Activated CD8-positive, alpha-beta memory T cell treated with anti-CD3 and anti-CD28 coated beads, Interleukin-2, amount 50 U/mL, for 48 hours (primary cell): ENCODE data around the gene CTNNA1.

ENCODE experiments used
- DNase-seq: peaks from one replicate; pipeline ENCODE4 v3.0.0-alpha.2; 2020

CTNNA1 gene

GRCh38 chr5:138937392-138938387, 184.5 kb downstream of the CTNNA1 start:
- DNase-seq: peak; percentile 44

DNA sequence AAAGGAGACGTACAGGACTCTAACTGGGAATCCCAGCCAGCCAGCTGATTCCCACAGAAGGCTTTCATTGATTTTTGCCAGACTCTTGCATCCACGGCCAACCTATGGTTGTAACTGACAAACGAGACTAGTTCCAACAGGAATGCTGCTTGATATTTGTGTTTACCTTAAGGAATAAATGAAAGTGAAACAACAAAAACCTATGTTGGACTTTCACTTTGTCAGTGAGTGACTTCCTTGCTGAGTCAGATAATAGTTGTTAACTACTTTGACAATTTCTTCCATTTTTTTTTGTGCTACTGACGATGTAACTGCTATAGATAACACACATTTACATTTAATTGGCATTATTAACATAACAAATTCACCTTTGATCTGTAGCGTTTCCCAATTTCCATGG, 185.3 kb downstream of the CTNNA1 start:
- DNase-seq: no peak

GRCh38 chr5:138942066-138942465, 188.8 kb downstream of the CTNNA1 start:
- no peak for DNase-seq

DNA sequence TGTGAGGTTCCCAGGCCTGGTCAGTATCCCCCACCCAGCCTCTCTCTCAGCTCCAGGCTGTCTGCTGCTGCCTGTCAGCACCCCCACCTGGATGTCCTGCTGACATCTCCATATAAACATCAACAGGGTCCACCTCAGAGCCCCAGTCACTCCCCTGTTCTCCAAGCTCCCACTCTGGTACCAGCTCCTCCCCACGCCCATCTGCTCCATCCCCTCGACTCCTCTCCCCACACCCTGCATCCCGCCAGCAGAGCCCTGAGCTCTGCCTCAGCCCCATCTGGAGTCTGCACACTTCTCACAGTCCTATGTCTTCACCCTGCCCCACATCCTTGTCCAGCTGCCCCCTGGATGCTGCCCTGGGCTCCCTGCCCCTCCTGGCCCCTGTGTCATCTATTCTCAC, 189.6 kb downstream of the CTNNA1 start:
- no peak for DNase-seq

DNA sequence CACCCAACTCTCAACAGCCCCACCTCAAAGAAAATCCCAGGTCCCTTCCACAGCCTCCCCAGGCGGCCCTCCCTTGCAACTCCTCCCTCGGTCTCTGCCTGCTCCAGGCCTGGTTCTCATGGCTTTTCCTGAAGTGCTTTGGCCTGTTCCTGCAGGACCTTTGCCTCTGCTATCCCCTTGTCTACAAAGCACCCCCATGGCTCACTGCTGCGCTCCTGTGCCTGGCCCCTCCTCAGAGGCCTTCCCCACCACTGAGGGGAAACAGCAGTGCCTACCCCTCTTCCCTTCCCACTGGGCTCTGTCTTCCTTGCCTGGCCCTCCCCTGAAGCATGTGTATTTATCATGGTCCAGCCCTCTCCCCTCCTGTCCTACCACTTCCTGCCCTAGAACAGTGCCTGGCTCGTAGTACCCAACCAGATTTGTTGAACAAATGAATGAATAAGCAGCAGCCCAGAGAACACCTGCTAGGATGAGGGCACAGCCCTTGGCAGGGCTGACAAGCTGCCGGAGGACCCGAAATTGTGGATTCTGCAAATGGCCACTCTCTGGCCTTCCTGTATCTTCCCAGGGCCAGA, 190.5 kb downstream of the CTNNA1 start:
- DNase-seq: peak; percentile 38

- peak; percentile 44 for DNase-seq
Measured at GRCh38 chr5:138944527-138945322, 191.5 kb downstream of the CTNNA1 start.

DNA sequence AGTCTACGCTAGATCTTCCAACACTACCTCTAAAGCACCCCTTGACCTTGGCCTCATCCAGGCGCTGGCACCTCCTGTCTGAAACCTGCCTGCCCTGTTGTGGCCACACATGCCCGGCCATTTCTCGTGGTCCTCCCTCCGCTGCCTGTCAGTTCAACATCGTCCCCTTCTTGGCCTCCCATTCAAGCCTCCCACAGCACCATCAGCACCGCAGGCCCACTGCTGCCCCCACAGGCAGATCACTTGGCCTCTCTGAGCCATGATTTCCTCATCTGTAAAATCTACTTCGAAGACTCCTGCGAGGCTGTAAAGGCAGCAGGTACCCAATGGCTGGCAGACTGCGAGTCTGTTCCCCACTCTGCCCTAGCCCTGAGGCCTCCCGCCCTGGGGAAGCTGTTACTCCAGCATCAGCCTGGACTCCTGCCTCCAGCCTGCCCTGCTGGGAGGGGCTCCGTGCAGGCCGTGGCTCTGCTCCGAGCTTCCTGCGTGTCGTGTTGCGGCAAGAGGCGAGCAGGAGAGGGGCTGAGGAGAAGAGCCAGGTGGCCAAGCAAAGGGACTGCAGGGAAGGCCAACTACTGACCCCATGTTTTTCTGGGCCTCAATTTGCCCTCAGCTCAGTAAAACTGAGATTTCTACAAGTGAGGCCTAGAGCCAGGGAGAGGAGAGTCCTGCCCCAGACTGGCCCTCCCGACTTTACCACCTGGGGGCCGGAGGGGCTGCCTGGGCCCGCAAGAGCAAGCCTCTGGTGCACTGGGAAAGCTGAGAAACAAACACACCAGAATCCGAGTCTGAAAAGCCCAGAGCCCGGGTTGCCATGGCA, 192.4 kb downstream of the CTNNA1 start:
- no peak for DNase-seq

- DNase-seq: no peak
Measured at GRCh38 chr5:138946241-138946623, 193.0 kb downstream of the CTNNA1 start.

DNA sequence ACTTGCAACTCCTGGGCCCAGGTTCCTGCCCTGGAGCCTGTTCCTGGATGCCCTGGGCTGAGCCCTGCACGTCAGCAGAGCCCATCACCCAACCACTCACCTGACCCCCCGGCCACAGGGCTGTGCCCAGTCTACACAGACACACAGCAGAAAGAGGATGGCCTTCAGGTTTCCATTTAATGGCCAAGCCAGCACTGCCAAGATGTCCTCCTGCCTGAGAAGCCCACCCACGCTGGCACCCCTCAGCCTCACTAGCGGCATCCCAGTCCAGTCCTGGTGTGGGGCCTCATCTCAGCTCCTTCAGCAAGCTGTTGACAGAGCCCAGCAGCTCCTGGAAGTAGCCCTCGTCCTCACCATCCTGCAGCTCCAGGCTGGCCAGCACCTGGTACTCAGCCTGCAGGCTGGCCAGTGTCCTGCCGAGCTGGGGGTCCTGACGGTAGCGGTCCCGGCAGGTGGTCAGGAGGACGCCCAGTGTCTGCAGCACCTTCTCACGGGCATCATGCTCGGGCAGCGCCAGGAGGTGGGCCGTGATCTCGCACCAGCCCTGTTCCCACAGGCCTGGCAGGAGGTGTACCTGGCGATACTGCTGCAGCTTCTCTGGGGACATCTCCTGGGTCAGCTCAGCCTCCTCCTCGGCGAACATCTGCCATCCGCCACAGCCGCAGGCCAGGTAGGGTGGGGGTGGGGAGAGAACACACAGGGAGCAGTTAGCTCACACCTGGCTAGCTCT, 193.8 kb downstream of the CTNNA1 start:
- no peak for DNase-seq

DNA sequence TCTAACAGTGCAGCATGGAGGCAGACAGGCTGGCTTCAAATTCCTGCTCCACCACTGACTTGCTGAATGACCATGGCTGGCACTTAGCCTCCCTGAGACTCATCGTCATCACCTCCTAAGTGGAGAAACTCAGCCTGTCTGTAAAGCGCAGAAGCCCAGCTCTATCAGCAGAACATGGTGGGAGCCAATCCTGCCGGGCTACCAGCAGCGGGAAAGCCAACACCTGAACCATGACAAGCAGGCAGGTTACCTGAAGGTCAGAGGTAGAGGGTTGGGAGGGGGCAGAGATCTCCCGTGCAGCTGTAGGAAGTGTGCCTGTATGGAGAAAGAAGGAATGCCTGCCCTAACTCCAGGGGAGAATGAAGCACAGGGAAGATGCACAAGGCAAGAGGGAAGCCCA, 194.6 kb downstream of the CTNNA1 start:
- DNase-seq: no peak

- no peak for DNase-seq
Measured at GRCh38 chr5:138948471-138949222, 195.4 kb downstream of the CTNNA1 start.

- DNase-seq: no peak
Measured at GRCh38 chr5:138949223-138949574, 196.0 kb downstream of the CTNNA1 start.

DNA sequence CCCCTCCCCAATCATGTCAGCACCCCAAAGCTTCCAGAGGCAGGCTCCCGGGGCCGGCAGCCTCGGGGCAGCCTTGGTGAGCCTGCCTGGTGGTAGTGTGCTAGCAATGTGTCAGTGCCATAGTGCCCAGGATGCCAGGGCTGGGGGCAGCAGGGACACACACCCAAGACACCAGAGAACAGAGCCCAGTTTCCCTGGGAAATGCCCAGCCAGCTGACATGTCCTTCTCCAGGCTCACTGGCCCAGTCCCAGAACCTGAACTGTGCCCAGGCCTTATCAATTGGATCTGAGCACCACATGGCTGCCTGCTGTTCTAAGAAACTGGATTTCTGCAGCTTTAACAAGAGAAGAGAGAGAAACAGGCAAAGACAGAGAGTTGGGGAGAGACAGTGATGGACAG, 196.8 kb downstream of the CTNNA1 start:
- DNase-seq: no peak

DNA sequence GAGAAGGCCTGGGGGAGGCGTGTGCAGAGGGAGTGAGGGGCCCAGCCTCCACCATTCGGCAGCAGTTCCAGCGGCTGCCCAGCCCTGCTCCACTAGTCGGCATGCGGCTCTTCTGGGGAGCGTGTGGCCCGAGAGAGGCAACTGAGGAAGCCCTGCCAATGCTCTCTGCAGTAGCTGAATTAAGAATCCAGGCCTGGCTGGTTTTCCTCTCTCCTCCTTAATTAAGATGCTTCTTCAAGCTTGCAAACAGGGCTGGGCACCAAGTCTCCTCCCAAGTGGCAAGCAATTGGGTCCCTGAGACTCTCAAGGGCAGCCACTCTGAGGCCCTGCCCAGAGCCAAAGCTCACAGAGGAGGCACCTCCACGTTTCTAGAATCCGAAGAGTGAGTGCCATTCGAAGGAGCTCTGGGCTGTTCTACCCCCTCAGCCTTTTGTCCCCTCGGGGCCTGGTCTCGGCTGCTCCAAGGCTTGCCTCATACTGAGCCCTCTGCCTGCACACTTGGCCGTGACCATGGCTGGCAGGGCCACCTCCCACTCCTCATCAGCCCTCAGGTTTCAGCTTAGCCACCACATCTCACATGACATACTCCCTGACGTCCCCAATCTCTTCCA, 197.3 kb downstream of the CTNNA1 start:
- DNase-seq: no peak

GRCh38 chr5:138951091-138951985, 198.1 kb downstream of the CTNNA1 start:
- no peak for DNase-seq

- no peak for DNase-seq
Measured at GRCh38 chr5:138951986-138952735, 198.9 kb downstream of the CTNNA1 start.

GRCh38 chr5:138952962-138953361, 199.7 kb downstream of the CTNNA1 start:
- no peak for DNase-seq

- DNase-seq: no peak
Measured at GRCh38 chr5:138953387-138954256, 200.4 kb downstream of the CTNNA1 start.
